ENCODE measurements around the gene TAS1R1. TPM values are rescaled to one million over a fixed set of nuclear protein-coding genes. Genes with fewer than 3 reads are reported as not detected.

Gene TAS1R1
- total RNA-seq, 1 donor from 2014 or later = not detected

GRCh38 chr1:6622396-6623152 lies 67.5 kb downstream of the TAS1R1 start:
- no peak for TF ChIP-seq CTCF (IDR thresholded peaks at IDR 0.05)
- Mint-ChIP-seq H3K27me3 (ENCODE audit: low read depth) (no peaks in the 10 kb centered on the region), H3K4me3 (ENCODE audit: unreplicated experiment) (no peak overlapping the region), H3K27ac (ENCODE audit: unreplicated experiment) (peak overlapping the region; percentile 42), H3K9me3 (ENCODE audit: low read depth) (no peaks in the 10 kb centered on the region), H3K36me3 (ENCODE audit: low read depth) (peaks cover 17% of the 10 kb centered on the region), H3K4me1 (ENCODE audit: low read depth) (peaks cover 24% of the 10 kb centered on the region)
- no peak for DNase-seq (ENCODE audit: low spot score)

- no peak for DNase-seq (ENCODE audit: low spot score)
- Mint-ChIP-seq H3K4me3 (ENCODE audit: unreplicated experiment) (no peak overlapping the region), H3K4me1 (ENCODE audit: low read depth) (peaks cover 26% of the 10 kb centered on the region), H3K9me3 (ENCODE audit: low read depth) (no peaks in the 10 kb centered on the region), H3K27me3 (ENCODE audit: low read depth) (no peaks in the 10 kb centered on the region), H3K36me3 (ENCODE audit: low read depth) (peaks cover 23% of the 10 kb centered on the region), H3K27ac (ENCODE audit: unreplicated experiment) (no peak overlapping the region)
- no peak for TF ChIP-seq CTCF (IDR thresholded peaks at IDR 0.05)
Observed at GRCh38 chr1:6623269-6623965, 68.3 kb downstream of the TAS1R1 start.

- H3K36me3 Mint-ChIP-seq (ENCODE audit: low read depth) = peaks cover 21% of the 10 kb centered on the region
- H3K4me3 Mint-ChIP-seq (ENCODE audit: unreplicated experiment) = peak within 1 kb of the TSS; percentile 75
- peaks cover 26% of the 10 kb centered on the region for H3K4me1 Mint-ChIP-seq (ENCODE audit: low read depth)
- no peak for DNase-seq (ENCODE audit: low spot score)
- H3K27ac Mint-ChIP-seq (ENCODE audit: unreplicated experiment) = peak within 1 kb of the TSS; percentile 87
- no peaks in the 10 kb centered on the region for H3K27me3 Mint-ChIP-seq (ENCODE audit: low read depth)
- TF ChIP-seq CTCF (IDR thresholded peaks at IDR 0.05) = peak; percentile 33
- no peaks in the 10 kb centered on the region for H3K9me3 Mint-ChIP-seq (ENCODE audit: low read depth)
Observed at GRCh38 chr1:6624710-6625583, 69.8 kb downstream of the TAS1R1 start, which contains the start of gene THAP3. THAP3 (plus strand) TSS chr1:6624868; CDS start chr1:6625219, 351 bp downstream.

- H3K4me3 Mint-ChIP-seq (ENCODE audit: unreplicated experiment) = peak overlapping the region; percentile 75
- peaks cover 19% of the 10 kb centered on the region for H3K36me3 Mint-ChIP-seq (ENCODE audit: low read depth)
- H3K9me3 Mint-ChIP-seq (ENCODE audit: low read depth) = no peaks in the 10 kb centered on the region
- H3K4me1 Mint-ChIP-seq (ENCODE audit: low read depth) = peaks cover 26% of the 10 kb centered on the region
- peak overlapping the region; percentile 72 for H3K27ac Mint-ChIP-seq (ENCODE audit: unreplicated experiment)
- no peaks in the 10 kb centered on the region for H3K27me3 Mint-ChIP-seq (ENCODE audit: low read depth)
- DNase-seq (ENCODE audit: low spot score) = no peak
- TF ChIP-seq CTCF (IDR thresholded peaks at IDR 0.05) = no peak
Observed at GRCh38 chr1:6625584-6626149, 70.6 kb downstream of the TAS1R1 start.

Measured in chondrocyte (in vitro differentiated cells).